ENCODE results near the gene MPHOSPH10. TPM values are rescaled to one million over a fixed set of nuclear protein-coding genes. Genes with fewer than 3 reads are reported as not detected.
"Not testable (repeated sequence)": the region's sequence is repeated elsewhere in the genome, so short reads cannot be mapped to it uniquely, and the experiment has no call there.

MPHOSPH10 gene
- total RNA-seq, result 10 to 100 TPM; 58.9 to 63.9 TPM

- CTCF ChIA-PET, result interaction anchor here (0.7 to 2.1 kb wide), 3 partner anchors 16 to 62 kb away, joined by 3 to 6 read pairs (median 6); partner anchors contain the start of gene NAGK
- POLR2A ChIA-PET, result interaction anchor here (0.6 to 2.1 kb wide), 3 partner anchors 62 to 138 kb away, joined by 3 to 12 read pairs (median 6); partner anchors contain the start of genes NAGK and PAIP2B
Measured at GRCh38 chr2:71130152-71130904, at the start of gene MPHOSPH10, which contains the start of gene MCEE. TSS of gene MPHOSPH10 (plus strand) at chr2:71130634. CDS start at chr2:71130666, 32 bp downstream. TSS of gene MCEE (minus strand) at chr2:71130229. CDS start at chr2:71130219, 10 bp downstream.

- POLR2A ChIA-PET, result no interaction called here
- CTCF ChIA-PET, result interaction anchor here (0.7 kb wide), 1 partner anchor 11 kb away, joined by 3 read pairs; no protein-coding TSS in a partner anchor
Measured at GRCh38 chr2:71082402-71083252, 47.8 kb upstream of the MPHOSPH10 start.

- POLR2A ChIA-PET, result not testable (repeated sequence)
- CTCF ChIA-PET, result interaction anchor here (0.7 kb wide), 1 partner anchor 12 kb away, joined by 3 read pairs; no protein-coding TSS in a partner anchor
Measured at GRCh38 chr2:71083297-71083696, 47.1 kb upstream of the MPHOSPH10 start.

GRCh38 chr2:71083752-71084312 is 46.6 kb upstream of the MPHOSPH10 start:
- CTCF ChIA-PET, POLR2A ChIA-PET: not testable (repeated sequence)

GRCh38 chr2:71085325-71086003 is 45.0 kb upstream of the MPHOSPH10 start:
- CTCF ChIA-PET, POLR2A ChIA-PET: not testable (repeated sequence)

- POLR2A ChIA-PET, CTCF ChIA-PET: not testable (repeated sequence)
Measured at GRCh38 chr2:71089475-71089874, 41.0 kb upstream of the MPHOSPH10 start.

GRCh38 chr2:71091808-71092207 is 38.6 kb upstream of the MPHOSPH10 start:
- POLR2A ChIA-PET, CTCF ChIA-PET: not testable (repeated sequence)

GRCh38 chr2:71092491-71093260 is 37.8 kb upstream of the MPHOSPH10 start:
- CTCF ChIA-PET, POLR2A ChIA-PET: not testable (repeated sequence)

GRCh38 chr2:71100195-71100964 is 30.1 kb upstream of the MPHOSPH10 start:
- CTCF ChIA-PET, result interaction anchor here (1.3 to 2.7 kb wide), 4 partner anchors 9 to 29 kb away, joined by 3 to 11 read pairs (median 4); no protein-coding TSS in a partner anchor

GRCh38 chr2:71101656-71102055 is 28.8 kb upstream of the MPHOSPH10 start:
- CTCF ChIA-PET, result interaction anchor here (1.4 to 2.7 kb wide), 2 partner anchors 8 to 30 kb away, joined by 5 to 11 read pairs; no protein-coding TSS in a partner anchor
- POLR2A ChIA-PET, result interaction anchor here (0.7 kb wide), 1 partner anchor 281 kb away, joined by 5 read pairs; the partner anchor contains the start of gene CLEC4F

More at GRCh38 chr2:71100195-71100964, 30.1 kb upstream of the MPHOSPH10 start:
- POLR2A ChIA-PET, result no interaction called here

GRCh38 chr2:71102981-71103681 is 27.3 kb upstream of the MPHOSPH10 start:
- POLR2A ChIA-PET, result no interaction called here

GRCh38 chr2:71103809-71104208 is 26.6 kb upstream of the MPHOSPH10 start:
- POLR2A ChIA-PET, result no interaction called here
- CTCF ChIA-PET, result interaction anchor here (0.8 kb wide), 1 partner anchor 84 kb away, joined by 3 read pairs; no protein-coding TSS in a partner anchor

More at GRCh38 chr2:71102981-71103681, 27.3 kb upstream of the MPHOSPH10 start:
- CTCF ChIA-PET, result no interaction called here

- POLR2A ChIA-PET, CTCF ChIA-PET: not testable (repeated sequence)
Measured at GRCh38 chr2:71106463-71106862, 24.0 kb upstream of the MPHOSPH10 start.

- ChIA-PET CTCF (no interaction called here), POLR2A (no interaction called here)
Measured at GRCh38 chr2:71108091-71108490, 22.3 kb upstream of the MPHOSPH10 start.

- POLR2A ChIA-PET, result no interaction called here
- CTCF ChIA-PET, result no interaction called here
Measured at GRCh38 chr2:71113843-71114242, 16.6 kb upstream of the MPHOSPH10 start.

GRCh38 chr2:71117063-71117462 is 13.4 kb upstream of the MPHOSPH10 start:
- ChIA-PET CTCF (no interaction called here), POLR2A (no interaction called here)

GRCh38 chr2:71120195-71120594 is 10.2 kb upstream of the MPHOSPH10 start:
- POLR2A ChIA-PET, result no interaction called here
- CTCF ChIA-PET, result no interaction called here

Measured in activated CD8-positive, alpha-beta memory T cell treated with anti-CD3 and anti-CD28 coated beads for 36 hours (primary cell).